Measurements from ENCODE around the gene PTGES3L. TPM values are rescaled to one million over a fixed set of nuclear protein-coding genes. Genes with fewer than 3 reads are reported as not detected.

The PTGES3L gene
- total and polyA plus RNA-seq, 2 of the 13 experiments (the other 11 are each of a cell fraction or from before 2014, with no cell fraction given) = 1.2 to 2.9 TPM

DNA sequence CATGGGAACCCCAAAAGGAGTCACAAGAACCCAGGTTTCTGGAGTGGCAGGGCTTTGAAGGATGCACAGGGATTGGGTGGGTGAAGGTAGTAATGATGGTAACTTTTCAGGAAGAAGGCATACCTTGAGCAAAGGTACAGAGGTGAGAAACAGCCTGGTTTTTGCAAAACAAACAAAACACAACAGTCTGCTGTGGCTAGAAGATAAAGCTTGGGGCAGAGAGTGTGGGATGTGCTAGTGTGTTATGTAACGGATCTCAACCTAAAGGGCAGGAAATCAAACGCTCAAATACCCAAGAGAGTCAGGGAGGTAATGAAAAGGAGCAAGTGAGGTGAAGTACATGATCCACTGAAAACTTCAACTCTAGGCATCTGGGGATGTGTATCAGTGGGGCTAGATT is 4.6 kb downstream of the PTGES3L start (continued):
- TF ChIP-seq, protein P1, sequence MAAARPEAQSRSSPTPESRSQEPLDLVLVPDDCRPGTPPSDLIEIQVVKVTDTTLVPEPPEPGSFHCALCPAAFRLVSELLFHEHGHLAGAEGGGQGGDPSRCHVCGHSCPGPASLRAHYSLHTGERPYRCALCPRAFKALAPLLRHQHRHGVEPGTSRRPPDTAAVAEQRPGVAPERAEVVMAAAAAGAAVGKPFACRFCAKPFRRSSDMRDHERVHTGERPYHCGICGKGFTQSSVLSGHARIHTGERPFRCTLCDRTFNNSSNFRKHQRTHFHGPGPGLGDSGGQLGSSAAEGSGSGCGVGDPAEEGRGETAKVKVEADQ (CRISPR knock-in tag; IDR thresholded peaks at IDR 0.05; ENCODE audit: borderline replicate concordance) = no peak
- TF ChIP-seq SMARCE1 (IDR thresholded peaks at IDR 0.05; ENCODE audit: borderline replicate concordance) (no peak), SP140L (CRISPR knock-in tag; IDR thresholded peaks at IDR 0.05; ENCODE audit: borderline replicate concordance) (no peak), ISL2 (CRISPR knock-in tag; IDR thresholded peaks at IDR 0.05) (no peak), ZNF33A (CRISPR knock-in tag; IDR thresholded peaks at IDR 0.05; ENCODE audit: borderline replicate concordance) (no peak), MYNN (CRISPR knock-in tag; IDR thresholded peaks at IDR 0.05; ENCODE audit: low read depth) (no peak), PPARG (CRISPR knock-in tag; conservative IDR thresholded peaks at IDR 0.05) (0 out of 2 replicates have a peak, but pooled peaks have one; percentile 40), PAF1 (CRISPR knock-in tag; IDR thresholded peaks at IDR 0.05) (no peak), ZFP1 (CRISPR knock-in tag; IDR thresholded peaks at IDR 0.05) (0 out of 2 replicates have a peak, but pooled peaks have one; percentile 38), AGO1 (IDR thresholded peaks at IDR 0.05; ENCODE audit: low read depth, low read length, poor library complexity, severe bottlenecking) (no peak), ZNF674 (CRISPR knock-in tag; IDR thresholded peaks at IDR 0.05; ENCODE audit: low read depth) (no peak)
- TF ChIP-seq, protein P2, sequence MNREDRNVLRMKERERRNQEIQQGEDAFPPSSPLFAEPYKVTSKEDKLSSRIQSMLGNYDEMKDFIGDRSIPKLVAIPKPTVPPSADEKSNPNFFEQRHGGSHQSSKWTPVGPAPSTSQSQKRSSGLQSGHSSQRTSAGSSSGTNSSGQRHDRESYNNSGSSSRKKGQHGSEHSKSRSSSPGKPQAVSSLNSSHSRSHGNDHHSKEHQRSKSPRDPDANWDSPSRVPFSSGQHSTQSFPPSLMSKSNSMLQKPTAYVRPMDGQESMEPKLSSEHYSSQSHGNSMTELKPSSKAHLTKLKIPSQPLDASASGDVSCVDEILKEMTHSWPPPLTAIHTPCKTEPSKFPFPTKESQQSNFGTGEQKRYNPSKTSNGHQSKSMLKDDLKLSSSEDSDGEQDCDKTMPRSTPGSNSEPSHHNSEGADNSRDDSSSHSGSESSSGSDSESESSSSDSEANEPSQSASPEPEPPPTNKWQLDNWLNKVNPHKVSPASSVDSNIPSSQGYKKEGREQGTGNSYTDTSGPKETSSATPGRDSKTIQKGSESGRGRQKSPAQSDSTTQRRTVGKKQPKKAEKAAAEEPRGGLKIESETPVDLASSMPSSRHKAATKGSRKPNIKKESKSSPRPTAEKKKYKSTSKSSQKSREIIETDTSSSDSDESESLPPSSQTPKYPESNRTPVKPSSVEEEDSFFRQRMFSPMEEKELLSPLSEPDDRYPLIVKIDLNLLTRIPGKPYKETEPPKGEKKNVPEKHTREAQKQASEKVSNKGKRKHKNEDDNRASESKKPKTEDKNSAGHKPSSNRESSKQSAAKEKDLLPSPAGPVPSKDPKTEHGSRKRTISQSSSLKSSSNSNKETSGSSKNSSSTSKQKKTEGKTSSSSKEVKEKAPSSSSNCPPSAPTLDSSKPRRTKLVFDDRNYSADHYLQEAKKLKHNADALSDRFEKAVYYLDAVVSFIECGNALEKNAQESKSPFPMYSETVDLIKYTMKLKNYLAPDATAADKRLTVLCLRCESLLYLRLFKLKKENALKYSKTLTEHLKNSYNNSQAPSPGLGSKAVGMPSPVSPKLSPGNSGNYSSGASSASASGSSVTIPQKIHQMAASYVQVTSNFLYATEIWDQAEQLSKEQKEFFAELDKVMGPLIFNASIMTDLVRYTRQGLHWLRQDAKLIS (CRISPR knock-in tag; IDR thresholded peaks at IDR 0.05) = no peak
- TF ChIP-seq, protein P3, sequence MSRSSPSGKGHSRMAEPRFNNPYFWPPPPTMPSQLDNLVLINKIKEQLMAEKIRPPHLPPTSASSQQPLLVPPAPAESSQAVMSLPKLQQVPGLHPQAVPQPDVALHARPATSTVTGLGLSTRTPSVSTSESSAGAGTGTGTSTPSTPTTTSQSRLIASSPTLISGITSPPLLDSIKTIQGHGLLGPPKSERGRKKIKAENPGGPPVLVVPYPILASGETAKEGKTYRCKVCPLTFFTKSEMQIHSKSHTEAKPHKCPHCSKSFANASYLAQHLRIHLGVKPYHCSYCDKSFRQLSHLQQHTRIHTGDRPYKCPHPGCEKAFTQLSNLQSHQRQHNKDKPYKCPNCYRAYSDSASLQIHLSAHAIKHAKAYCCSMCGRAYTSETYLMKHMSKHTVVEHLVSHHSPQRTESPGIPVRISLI (CRISPR knock-in tag; IDR thresholded peaks at IDR 0.05; ENCODE audit: borderline replicate concordance) = peak; percentile 2; the same call in 1 of the 2 replicates
- TF ChIP-seq, protein P4, sequence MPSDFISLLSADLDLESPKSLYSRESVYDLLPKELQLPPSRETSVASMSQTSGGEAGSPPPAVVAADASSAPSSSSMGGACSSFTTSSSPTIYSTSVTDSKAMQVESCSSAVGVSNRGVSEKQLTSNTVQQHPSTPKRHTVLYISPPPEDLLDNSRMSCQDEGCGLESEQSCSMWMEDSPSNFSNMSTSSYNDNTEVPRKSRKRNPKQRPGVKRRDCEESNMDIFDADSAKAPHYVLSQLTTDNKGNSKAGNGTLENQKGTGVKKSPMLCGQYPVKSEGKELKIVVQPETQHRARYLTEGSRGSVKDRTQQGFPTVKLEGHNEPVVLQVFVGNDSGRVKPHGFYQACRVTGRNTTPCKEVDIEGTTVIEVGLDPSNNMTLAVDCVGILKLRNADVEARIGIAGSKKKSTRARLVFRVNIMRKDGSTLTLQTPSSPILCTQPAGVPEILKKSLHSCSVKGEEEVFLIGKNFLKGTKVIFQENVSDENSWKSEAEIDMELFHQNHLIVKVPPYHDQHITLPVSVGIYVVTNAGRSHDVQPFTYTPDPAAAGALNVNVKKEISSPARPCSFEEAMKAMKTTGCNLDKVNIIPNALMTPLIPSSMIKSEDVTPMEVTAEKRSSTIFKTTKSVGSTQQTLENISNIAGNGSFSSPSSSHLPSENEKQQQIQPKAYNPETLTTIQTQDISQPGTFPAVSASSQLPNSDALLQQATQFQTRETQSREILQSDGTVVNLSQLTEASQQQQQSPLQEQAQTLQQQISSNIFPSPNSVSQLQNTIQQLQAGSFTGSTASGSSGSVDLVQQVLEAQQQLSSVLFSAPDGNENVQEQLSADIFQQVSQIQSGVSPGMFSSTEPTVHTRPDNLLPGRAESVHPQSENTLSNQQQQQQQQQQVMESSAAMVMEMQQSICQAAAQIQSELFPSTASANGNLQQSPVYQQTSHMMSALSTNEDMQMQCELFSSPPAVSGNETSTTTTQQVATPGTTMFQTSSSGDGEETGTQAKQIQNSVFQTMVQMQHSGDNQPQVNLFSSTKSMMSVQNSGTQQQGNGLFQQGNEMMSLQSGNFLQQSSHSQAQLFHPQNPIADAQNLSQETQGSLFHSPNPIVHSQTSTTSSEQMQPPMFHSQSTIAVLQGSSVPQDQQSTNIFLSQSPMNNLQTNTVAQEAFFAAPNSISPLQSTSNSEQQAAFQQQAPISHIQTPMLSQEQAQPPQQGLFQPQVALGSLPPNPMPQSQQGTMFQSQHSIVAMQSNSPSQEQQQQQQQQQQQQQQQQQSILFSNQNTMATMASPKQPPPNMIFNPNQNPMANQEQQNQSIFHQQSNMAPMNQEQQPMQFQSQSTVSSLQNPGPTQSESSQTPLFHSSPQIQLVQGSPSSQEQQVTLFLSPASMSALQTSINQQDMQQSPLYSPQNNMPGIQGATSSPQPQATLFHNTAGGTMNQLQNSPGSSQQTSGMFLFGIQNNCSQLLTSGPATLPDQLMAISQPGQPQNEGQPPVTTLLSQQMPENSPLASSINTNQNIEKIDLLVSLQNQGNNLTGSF (CRISPR knock-in tag; IDR thresholded peaks at IDR 0.05) = no peak
- TF ChIP-seq, protein P5, sequence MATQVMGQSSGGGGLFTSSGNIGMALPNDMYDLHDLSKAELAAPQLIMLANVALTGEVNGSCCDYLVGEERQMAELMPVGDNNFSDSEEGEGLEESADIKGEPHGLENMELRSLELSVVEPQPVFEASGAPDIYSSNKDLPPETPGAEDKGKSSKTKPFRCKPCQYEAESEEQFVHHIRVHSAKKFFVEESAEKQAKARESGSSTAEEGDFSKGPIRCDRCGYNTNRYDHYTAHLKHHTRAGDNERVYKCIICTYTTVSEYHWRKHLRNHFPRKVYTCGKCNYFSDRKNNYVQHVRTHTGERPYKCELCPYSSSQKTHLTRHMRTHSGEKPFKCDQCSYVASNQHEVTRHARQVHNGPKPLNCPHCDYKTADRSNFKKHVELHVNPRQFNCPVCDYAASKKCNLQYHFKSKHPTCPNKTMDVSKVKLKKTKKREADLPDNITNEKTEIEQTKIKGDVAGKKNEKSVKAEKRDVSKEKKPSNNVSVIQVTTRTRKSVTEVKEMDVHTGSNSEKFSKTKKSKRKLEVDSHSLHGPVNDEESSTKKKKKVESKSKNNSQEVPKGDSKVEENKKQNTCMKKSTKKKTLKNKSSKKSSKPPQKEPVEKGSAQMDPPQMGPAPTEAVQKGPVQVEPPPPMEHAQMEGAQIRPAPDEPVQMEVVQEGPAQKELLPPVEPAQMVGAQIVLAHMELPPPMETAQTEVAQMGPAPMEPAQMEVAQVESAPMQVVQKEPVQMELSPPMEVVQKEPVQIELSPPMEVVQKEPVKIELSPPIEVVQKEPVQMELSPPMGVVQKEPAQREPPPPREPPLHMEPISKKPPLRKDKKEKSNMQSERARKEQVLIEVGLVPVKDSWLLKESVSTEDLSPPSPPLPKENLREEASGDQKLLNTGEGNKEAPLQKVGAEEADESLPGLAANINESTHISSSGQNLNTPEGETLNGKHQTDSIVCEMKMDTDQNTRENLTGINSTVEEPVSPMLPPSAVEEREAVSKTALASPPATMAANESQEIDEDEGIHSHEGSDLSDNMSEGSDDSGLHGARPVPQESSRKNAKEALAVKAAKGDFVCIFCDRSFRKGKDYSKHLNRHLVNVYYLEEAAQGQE (IDR thresholded peaks at IDR 0.05; ENCODE audit: borderline replicate concordance in 1 of 2, low read depth in 1 of 2, low read length in 2 of 2) = no peak

All from HepG2 (cell line).